Measurements from ENCODE around the gene DAO.

DAO gene

GRCh38 chr12:108928695-108929094 is 48.8 kb downstream of the DAO start:
- no peak for DNase-seq

- DNase-seq: no peak
Measured at GRCh38 chr12:108930155-108930554, 50.3 kb downstream of the DAO start.

- DNase-seq: no peak
Measured at GRCh38 chr12:108930756-108931155, 50.9 kb downstream of the DAO start.

- no peak for DNase-seq
Measured at GRCh38 chr12:108933949-108934348, 54.1 kb downstream of the DAO start.

GRCh38 chr12:108935159-108935763 is 55.4 kb downstream of the DAO start:
- DNase-seq: no peak

- DNase-seq: no peak
Measured at GRCh38 chr12:108938247-108938924, 58.5 kb downstream of the DAO start.

GRCh38 chr12:108939594-108939993 is 59.7 kb downstream of the DAO start:
- no peak for DNase-seq

GRCh38 chr12:108940138-108940537 is 60.2 kb downstream of the DAO start:
- no peak for DNase-seq

GRCh38 chr12:108947097-108947496 is 67.2 kb downstream of the DAO start:
- DNase-seq: no peak

- DNase-seq: no peak
Measured at GRCh38 chr12:108948367-108948766, 68.5 kb downstream of the DAO start.

- DNase-seq: no peak
Measured at GRCh38 chr12:108949976-108950375, 70.1 kb downstream of the DAO start.
